D721Med (cell line): ENCODE results near the gene BCKDK.

Experiments
- DNase-seq: peaks from one replicate; pipeline ENCODE4 v3.0.0; 2011; ENCODE audit warnings: low spot score; ENCODE audit not compliant: insufficient read length
- FAIRE-seq: peaks from 2 replicates; lab custom pipeline; 2011; peaks lifted over from hg19 to GRCh38; lab: Jason Lieb, UNC
- CTCF ChIP-seq: IDR thresholded peaks from 2 replicates; pipeline ENCODE4 v1.5.1; 2012; ENCODE audit warnings: mild to moderate bottlenecking, control low read depth; ENCODE audit not compliant: insufficient read depth; ENCODE audit errors: missing control alignments

Gene BCKDK

GRCh38 chr16:31114468-31114867, 6.3 kb downstream of the BCKDK start:
- DNase-seq (no peak), FAIRE-seq (no peak)
- TF ChIP-seq CTCF: no peak

- DNase-seq (peak; percentile 93), FAIRE-seq (no peak)
- TF ChIP-seq CTCF: no peak
These were observed 9.4 kb downstream of the BCKDK start, which contains the start of gene KAT8 for GRCh38 chr16:31117384-31118222. Gene KAT8 (plus strand): TSS chr16:31117664. CDS start chr16:31117682, 18 bp downstream.

GRCh38 chr16:31118223-31119155, 10.3 kb downstream of the BCKDK start:
- FAIRE-seq (no peak), DNase-seq (no peak)
- no peak for TF ChIP-seq CTCF

GRCh38 chr16:31120129-31120528, 11.9 kb downstream of the BCKDK start:
- DNase-seq (no peak), FAIRE-seq (no peak)
- TF ChIP-seq CTCF: no peak

GRCh38 chr16:31125844-31126243, 17.7 kb downstream of the BCKDK start:
- DNase-seq (no peak), FAIRE-seq (no peak)
- no peak for TF ChIP-seq CTCF

GRCh38 chr16:31127182-31127581, 19.0 kb downstream of the BCKDK start:
- no peak for FAIRE-seq
- no peak for TF ChIP-seq CTCF

More at GRCh38 chr16:31127182-31127581, 19.0 kb downstream of the BCKDK start:
- no peak for DNase-seq
